MCF 10A (cell line): ENCODE measurements around the gene UNC119B. TPM values are rescaled to one million over a fixed set of nuclear protein-coding genes. Genes with fewer than 3 reads are reported as not detected.
A peak's percentile ranks its signal among the peaks of the same experiment; 100 is the strongest.

Source experiments
- BruUV-seq: library from RNA; stranded (reverse); fragments of 400-500 nt; replicated peaks from 2 replicates; lab custom pipeline; 2021; lab: Mats Ljungman, UMichigan
- CTCF ChIA-PET: fragments of 300-600 bp; sonication (Branson Sonifier 250); formaldehyde crosslinking; extraction: SDS; loops from one replicate; lab custom pipeline; 2021; ENCODE audit warnings: antibody characterized with exemption, inconsistent platforms; lab: Yijun Ruan, JAX
- POLR2A ChIA-PET: fragments of 300-600, 350-650 bp; sonication (Branson Sonifier 250); formaldehyde crosslinking; extraction: SDS; loops from one replicate; lab custom pipeline; 2020; ENCODE audit warnings: antibody characterized with exemption, inconsistent platforms; lab: Yijun Ruan, JAX
- DNase-seq: peaks from one replicate; pipeline ENCODE4 v3.0.0-alpha.2; 2018; ENCODE audit not compliant: unreplicated experiment
- H3K27ac Mint-ChIP-seq: one replicate; pipeline ENCODE4 v1.8.0; 2022; ENCODE audit warnings: mild to moderate bottlenecking, low read depth, mixed read lengths; ENCODE audit not compliant: unreplicated experiment
- H3K27me3 Mint-ChIP-seq: one replicate; pipeline ENCODE4 v1.8.0; 2022; ENCODE audit warnings: mixed read lengths; ENCODE audit not compliant: insufficient read depth, unreplicated experiment
- H3K36me3 Mint-ChIP-seq: one replicate; pipeline ENCODE4 v1.8.0; 2022; ENCODE audit warnings: mild to moderate bottlenecking, moderate library complexity, mixed read lengths; ENCODE audit not compliant: insufficient read depth, unreplicated experiment
- H3K4me1 Mint-ChIP-seq: one replicate; pipeline ENCODE4 v1.8.0; 2022; ENCODE audit warnings: mixed read lengths; ENCODE audit not compliant: insufficient read depth, unreplicated experiment
- H3K4me3 Mint-ChIP-seq: one replicate; pipeline ENCODE4 v1.8.0; 2022; ENCODE audit warnings: mild to moderate bottlenecking, moderate library complexity, mixed read lengths; ENCODE audit not compliant: unreplicated experiment
- H3K9me3 Mint-ChIP-seq: one replicate; pipeline ENCODE4 v1.8.0; 2022; ENCODE audit warnings: mixed read lengths; ENCODE audit not compliant: unreplicated experiment
- intact Hi-C: fragments of 100-400 bp; cut with micrococcal nuclease; formaldehyde crosslinking; loops from 2 replicates; pipeline ENCODE4 v1.14.1; 2022
- total RNA-seq: library from RNA; stranded (reverse); gene quantifications from 2 replicates; pipeline ENCODE4 v1.2.3, GENCODE V29; 2022
- TF ChIP-seq, protein P1 (sequence below): fragments of 200-600 bp; IDR thresholded peaks from one replicate; pipeline ENCODE4 v1.8.0; 2022; ENCODE audit warnings: antibody characterized with exemption, mild to moderate bottlenecking; ENCODE audit not compliant: unreplicated experiment

Gene UNC119B
- total RNA-seq, 1 experiment from 2014 or later, result 31.0 TPM

DNA sequence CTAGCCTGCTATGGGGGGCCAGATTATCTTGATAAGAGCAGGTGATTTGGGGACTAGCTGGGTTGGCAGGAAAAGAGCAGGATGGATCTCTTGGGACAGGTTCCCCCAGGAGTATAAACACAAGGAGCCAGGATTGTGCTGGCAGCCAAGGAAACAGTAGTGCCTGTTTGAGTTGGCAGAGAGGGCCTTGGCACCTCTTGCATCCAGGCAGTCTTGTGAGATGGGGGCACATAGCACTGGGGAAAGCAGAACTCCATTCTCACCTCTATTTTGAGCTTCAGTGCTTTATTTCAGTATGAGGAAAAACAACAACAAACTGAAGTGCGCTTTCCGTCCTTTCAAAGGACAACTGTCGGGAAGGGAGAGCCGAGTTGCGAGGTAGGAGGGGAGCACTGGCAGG lies 9.4 kb upstream of the UNC119B start:
- Mint-ChIP-seq H3K4me3 (no peak overlapping the region), H3K36me3 (peaks cover 48% of the 10 kb centered on the region), H3K4me1 (peaks cover under 1% of the 10 kb centered on the region), H3K9me3 (no peaks in the 10 kb centered on the region), H3K27me3 (no peaks in the 10 kb centered on the region), H3K27ac (no peak overlapping the region)
- no peak for DNase-seq
- TSS peak; percentile 5 for BruUV-seq
- intact Hi-C loops, result no loop called here
- TF ChIP-seq, protein P1, sequence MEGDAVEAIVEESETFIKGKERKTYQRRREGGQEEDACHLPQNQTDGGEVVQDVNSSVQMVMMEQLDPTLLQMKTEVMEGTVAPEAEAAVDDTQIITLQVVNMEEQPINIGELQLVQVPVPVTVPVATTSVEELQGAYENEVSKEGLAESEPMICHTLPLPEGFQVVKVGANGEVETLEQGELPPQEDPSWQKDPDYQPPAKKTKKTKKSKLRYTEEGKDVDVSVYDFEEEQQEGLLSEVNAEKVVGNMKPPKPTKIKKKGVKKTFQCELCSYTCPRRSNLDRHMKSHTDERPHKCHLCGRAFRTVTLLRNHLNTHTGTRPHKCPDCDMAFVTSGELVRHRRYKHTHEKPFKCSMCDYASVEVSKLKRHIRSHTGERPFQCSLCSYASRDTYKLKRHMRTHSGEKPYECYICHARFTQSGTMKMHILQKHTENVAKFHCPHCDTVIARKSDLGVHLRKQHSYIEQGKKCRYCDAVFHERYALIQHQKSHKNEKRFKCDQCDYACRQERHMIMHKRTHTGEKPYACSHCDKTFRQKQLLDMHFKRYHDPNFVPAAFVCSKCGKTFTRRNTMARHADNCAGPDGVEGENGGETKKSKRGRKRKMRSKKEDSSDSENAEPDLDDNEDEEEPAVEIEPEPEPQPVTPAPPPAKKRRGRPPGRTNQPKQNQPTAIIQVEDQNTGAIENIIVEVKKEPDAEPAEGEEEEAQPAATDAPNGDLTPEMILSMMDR, result no peak
- ChIA-PET POLR2A (interaction anchor here (1.9 kb wide), 1 partner anchor 11 kb away, joined by 7 read pairs; no protein-coding TSS in a partner anchor), CTCF (interaction anchor here (0.5 to 1.3 kb wide), 3 partner anchors 13 to 270 kb away, joined by 3 to 4 read pairs (median 4); no protein-coding TSS in a partner anchor)

DNA sequence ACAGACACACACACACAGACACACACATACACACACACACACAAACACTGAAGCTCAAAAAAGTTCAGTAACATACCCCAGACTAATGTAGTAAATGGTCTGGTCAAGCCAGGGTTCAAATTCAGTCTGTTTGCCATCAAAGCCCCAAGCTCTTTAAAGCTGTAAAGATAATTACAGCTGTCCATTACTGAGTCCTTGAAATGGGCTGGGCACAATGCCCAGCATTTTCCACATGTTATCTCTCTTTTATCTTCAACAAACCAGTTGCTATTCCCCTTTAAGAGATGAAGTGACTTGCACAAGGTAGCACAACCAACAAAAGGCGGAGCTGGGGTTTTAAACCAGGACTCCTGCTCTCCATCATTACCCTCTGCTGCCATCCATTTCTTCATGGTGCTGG lies 7.6 kb upstream of the UNC119B start:
- CTCF ChIA-PET, result no interaction called here
- BruUV-seq, result no TSS peak

DNA sequence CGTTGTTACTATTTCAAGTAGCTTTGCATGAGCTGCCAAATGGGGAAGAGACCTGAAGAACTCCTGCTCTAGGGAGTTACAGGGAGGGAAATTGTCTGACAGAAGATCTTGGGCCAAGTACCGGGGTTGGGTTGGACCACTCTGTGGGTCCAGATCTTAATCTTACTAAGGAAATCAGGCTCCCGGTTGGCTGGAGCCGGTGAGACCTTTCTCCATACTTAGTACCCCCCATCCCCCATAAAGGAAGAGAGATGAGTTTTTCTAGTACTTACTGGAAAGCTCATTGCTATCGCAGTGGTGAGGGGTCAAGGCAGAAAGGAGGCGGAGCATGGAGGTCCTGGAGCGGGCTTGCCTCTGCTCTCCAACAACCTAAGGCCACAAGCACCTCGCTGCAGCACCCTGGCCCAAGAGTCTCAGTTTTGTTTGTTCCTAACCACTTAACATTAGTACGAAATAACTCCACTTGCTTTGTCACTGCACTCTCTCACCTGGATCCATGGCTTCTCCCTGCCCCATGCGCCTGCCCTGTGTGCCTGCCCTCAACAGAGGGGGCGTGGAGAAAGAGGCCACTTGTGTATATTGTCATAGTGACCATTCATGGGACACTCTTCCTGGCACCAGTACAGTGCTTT lies 6.8 kb upstream of the UNC119B start:
- Mint-ChIP-seq H3K27ac (no peak overlapping the region), H3K9me3 (no peaks in the 10 kb centered on the region)

More for the DNA sequence above, 7.6 kb upstream of the UNC119B start:
- intact Hi-C loops, result no loop called here
- H3K36me3 Mint-ChIP-seq, result peaks cover 32% of the 10 kb centered on the region
- H3K27me3 Mint-ChIP-seq, result no peaks in the 10 kb centered on the region
- DNase-seq, result no peak
- peaks cover 5% of the 10 kb centered on the region for H3K4me1 Mint-ChIP-seq
- peak overlapping the region; percentile 35 for H3K27ac Mint-ChIP-seq
- H3K4me3 Mint-ChIP-seq, result no peak overlapping the region
- TF ChIP-seq, protein P1, result no peak
- POLR2A ChIA-PET, result interaction anchor here (0.8 to 1.9 kb wide), 4 partner anchors 12 to 407 kb away, joined by 3 to 7 read pairs (median 4); no protein-coding TSS in a partner anchor
- H3K9me3 Mint-ChIP-seq, result no peaks in the 10 kb centered on the region

DNA sequence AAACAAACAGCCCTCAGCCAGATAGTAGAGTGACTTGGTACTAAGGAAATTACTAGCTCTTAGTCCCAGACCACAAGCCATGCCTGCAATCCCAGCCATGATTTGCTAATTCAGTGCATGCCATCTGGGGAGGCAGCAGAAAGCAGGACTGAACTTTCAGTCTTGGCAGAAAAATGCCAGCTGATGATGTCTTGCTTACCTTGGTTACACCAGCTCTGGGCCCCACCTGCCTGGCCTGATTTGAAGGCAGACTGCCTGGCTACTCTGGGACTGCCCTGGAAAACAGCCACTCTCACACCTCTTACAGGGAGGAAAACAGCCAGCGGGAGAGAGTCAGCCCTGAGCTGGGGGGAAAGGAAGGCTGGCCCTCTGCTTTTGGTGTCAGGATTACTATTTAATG lies 4.6 kb upstream of the UNC119B start:
- Mint-ChIP-seq H3K9me3 (no peaks in the 10 kb centered on the region), H3K27ac (no peak overlapping the region), H3K4me3 (no peak overlapping the region), H3K27me3 (no peaks in the 10 kb centered on the region), H3K4me1 (peaks cover 9% of the 10 kb centered on the region), H3K36me3 (peaks cover 16% of the 10 kb centered on the region)
- intact Hi-C loops, result no loop called here
- BruUV-seq, result no TSS peak
- TF ChIP-seq, protein P1, result no peak
- POLR2A ChIA-PET, result interaction anchor here (0.6 to 1.0 kb wide), 3 partner anchors 8 to 258 kb away, joined by 3 to 4 read pairs (median 3); no protein-coding TSS in a partner anchor
- no peak for DNase-seq
- CTCF ChIA-PET, result no interaction called here

More for the DNA sequence above, 6.8 kb upstream of the UNC119B start:
- H3K4me3 Mint-ChIP-seq, result no peak overlapping the region
- DNase-seq, result no peak
- H3K27me3 Mint-ChIP-seq, result no peaks in the 10 kb centered on the region
- intact Hi-C loops, result no loop called here
- BruUV-seq, result no TSS peak
- ChIA-PET POLR2A (interaction anchor here (0.8 to 1.4 kb wide), 3 partner anchors 15 to 406 kb away, joined by 3 to 5 read pairs (median 3); no protein-coding TSS in a partner anchor), CTCF (interaction anchor here (0.7 kb wide), 1 partner anchor 16 kb away, joined by 3 read pairs; no protein-coding TSS in a partner anchor)
- peaks cover 5% of the 10 kb centered on the region for H3K4me1 Mint-ChIP-seq
- TF ChIP-seq, protein P1, result no peak
- H3K36me3 Mint-ChIP-seq, result peaks cover 31% of the 10 kb centered on the region
